ENCODE data around the gene NANS. TPM values are rescaled to one million over a fixed set of nuclear protein-coding genes. Genes with fewer than 3 reads are reported as not detected.
A peak's percentile ranks its signal among the peaks of the same experiment; 100 is the strongest.
"Not testable (repeated sequence)": the region's sequence is repeated elsewhere in the genome, so short reads cannot be mapped to it uniquely, and the experiment has no call there.

NANS gene
- total and polyA plus RNA-seq, 4 donors = 39.2 to 57.1 (median 44.0) TPM

- H3K27me3 ChIP-seq (ENCODE audit: control insufficient read depth in 1 of 2, insufficient read depth in 2 of 2, low read length in 1 of 2) = no peaks in the 10 kb centered on the region
- no peak overlapping the region for H3K27ac ChIP-seq (ENCODE audit: low read depth in 1 of 2, low read length in 2 of 2)
- no peak overlapping the region for H3K4me3 ChIP-seq (ENCODE audit: low read length in 2 of 2)
- H3K9me3 ChIP-seq (ENCODE audit: control insufficient read depth, low read length) = no peaks in the 10 kb centered on the region
- no peak for ATAC-seq (ENCODE audit: low FRiP score)
- WGBS, 2 donors = 62 to 63% methylated on average over 3 of the region's 3 CpGs
- intact Hi-C loops (cut with DNase I) = no loop called here
- H3K4me1 ChIP-seq (ENCODE audit: control insufficient read depth in 1 of 2, insufficient read depth in 2 of 2, low read length in 2 of 2) = no peaks in the 10 kb centered on the region
- no peaks in the 10 kb centered on the region for H3K36me3 ChIP-seq (ENCODE audit: control insufficient read depth in 1 of 2, insufficient read depth in 2 of 2, low read length in 1 of 2)
- no peak for DNase-seq
Measured at GRCh38 chr9:98121058-98121457, 64.5 kb downstream of the NANS start.

GRCh38 chr9:98124091-98124490, 67.6 kb downstream of the NANS start:
- DNase-seq = peak in 1 of 2 donors; percentile 36

GRCh38 chr9:98124637-98125426, 68.3 kb downstream of the NANS start:
- Histone ChIP-seq H3K4me1 (ENCODE audit: control insufficient read depth in 1 of 2, insufficient read depth in 2 of 2, low read length in 2 of 2) (no peaks in the 10 kb centered on the region), H3K36me3 (ENCODE audit: control insufficient read depth in 1 of 2, insufficient read depth in 2 of 2, low read length in 1 of 2) (no peaks in the 10 kb centered on the region), H3K27ac (ENCODE audit: low read depth in 1 of 2, low read length in 2 of 2) (no peak overlapping the region), H3K9me3 (ENCODE audit: control insufficient read depth, low read length) (no peaks in the 10 kb centered on the region), H3K27me3 (ENCODE audit: control insufficient read depth in 1 of 2, insufficient read depth in 2 of 2, low read length in 1 of 2) (no peaks in the 10 kb centered on the region), H3K4me3 (ENCODE audit: low read length in 2 of 2) (no peak overlapping the region)
- 92% methylated on average over 15 of the region's 15 CpGs for WGBS, 2 donors
- intact Hi-C loops (cut with DNase I) = no loop called here
- ATAC-seq (ENCODE audit: low FRiP score) (no peak), DNase-seq (peak in 1 of 2 donors; percentile 44)

More at GRCh38 chr9:98124091-98124490, 67.6 kb downstream of the NANS start:
- H3K9me3 ChIP-seq (ENCODE audit: control insufficient read depth, low read length); H3K4me1 ChIP-seq (ENCODE audit: control insufficient read depth in 1 of 2, insufficient read depth in 2 of 2, low read length in 2 of 2); ATAC-seq (ENCODE audit: low FRiP score); H3K36me3 ChIP-seq (ENCODE audit: control insufficient read depth in 1 of 2, insufficient read depth in 2 of 2, low read length in 1 of 2); H3K4me3 ChIP-seq (ENCODE audit: low read length in 2 of 2); H3K27ac ChIP-seq (ENCODE audit: low read depth in 1 of 2, low read length in 2 of 2); H3K27me3 ChIP-seq (ENCODE audit: control insufficient read depth in 1 of 2, insufficient read depth in 2 of 2, low read length in 1 of 2); intact Hi-C loops (cut with DNase I): not testable (repeated sequence)
- 95% methylated on average over 13 of the region's 13 CpGs for WGBS, 2 donors

- intact Hi-C loops (cut with DNase I) = no loop called here
- Histone ChIP-seq H3K9me3 (ENCODE audit: control insufficient read depth, low read length) (no peaks in the 10 kb centered on the region), H3K27me3 (ENCODE audit: control insufficient read depth in 1 of 2, insufficient read depth in 2 of 2, low read length in 1 of 2) (no peaks in the 10 kb centered on the region), H3K36me3 (ENCODE audit: control insufficient read depth in 1 of 2, insufficient read depth in 2 of 2, low read length in 1 of 2) (no peaks in the 10 kb centered on the region), H3K27ac (ENCODE audit: low read depth in 1 of 2, low read length in 2 of 2) (no peak overlapping the region), H3K4me1 (ENCODE audit: control insufficient read depth in 1 of 2, insufficient read depth in 2 of 2, low read length in 2 of 2) (no peaks in the 10 kb centered on the region), H3K4me3 (ENCODE audit: low read length in 2 of 2) (no peak overlapping the region)
- no peak for DNase-seq
- WGBS, 2 donors = 94% methylated on average over 8 of the region's 8 CpGs
- no peak for ATAC-seq (ENCODE audit: low FRiP score)
Measured at GRCh38 chr9:98127226-98127625, 70.7 kb downstream of the NANS start.

GRCh38 chr9:98128316-98128715, 71.8 kb downstream of the NANS start:
- DNase-seq (peak in 1 of 2 donors; percentile 62), ATAC-seq (ENCODE audit: low FRiP score) (no peak)
- WGBS, 2 donors = 94 to 95% methylated on average over 16 of the region's 16 CpGs
- Histone ChIP-seq H3K9me3 (ENCODE audit: control insufficient read depth, low read length) (no peaks in the 10 kb centered on the region), H3K27me3 (ENCODE audit: control insufficient read depth in 1 of 2, insufficient read depth in 2 of 2, low read length in 1 of 2) (no peaks in the 10 kb centered on the region), H3K27ac (ENCODE audit: low read depth in 1 of 2, low read length in 2 of 2) (no peak overlapping the region), H3K4me3 (ENCODE audit: low read length in 2 of 2) (no peak overlapping the region), H3K36me3 (ENCODE audit: control insufficient read depth in 1 of 2, insufficient read depth in 2 of 2, low read length in 1 of 2) (no peaks in the 10 kb centered on the region), H3K4me1 (ENCODE audit: control insufficient read depth in 1 of 2, insufficient read depth in 2 of 2, low read length in 2 of 2) (no peaks in the 10 kb centered on the region)
- intact Hi-C loops (cut with DNase I) = no loop called here

- H3K4me3 ChIP-seq (ENCODE audit: low read length in 2 of 2) = no peak overlapping the region
- ATAC-seq (ENCODE audit: low FRiP score) (peak; percentile 38), DNase-seq (no peak)
- H3K27ac ChIP-seq (ENCODE audit: low read depth in 1 of 2, low read length in 2 of 2) = no peak overlapping the region
- intact Hi-C loops (cut with DNase I) = no loop called here
- H3K9me3 ChIP-seq (ENCODE audit: control insufficient read depth, low read length) = no peaks in the 10 kb centered on the region
- WGBS, 2 donors = 90 to 93% methylated on average over 10 of the region's 10 CpGs
- H3K36me3 ChIP-seq (ENCODE audit: control insufficient read depth in 1 of 2, insufficient read depth in 2 of 2, low read length in 1 of 2) = no peaks in the 10 kb centered on the region
- H3K27me3 ChIP-seq (ENCODE audit: control insufficient read depth in 1 of 2, insufficient read depth in 2 of 2, low read length in 1 of 2) = no peaks in the 10 kb centered on the region
- H3K4me1 ChIP-seq (ENCODE audit: control insufficient read depth in 1 of 2, insufficient read depth in 2 of 2, low read length in 2 of 2) = no peaks in the 10 kb centered on the region
Measured at GRCh38 chr9:98129451-98129881, 72.9 kb downstream of the NANS start.

GRCh38 chr9:98130060-98130459, 73.5 kb downstream of the NANS start:
- DNase-seq; intact Hi-C loops (cut with DNase I); H3K27ac ChIP-seq (ENCODE audit: low read depth in 1 of 2, low read length in 2 of 2); H3K4me1 ChIP-seq (ENCODE audit: control insufficient read depth in 1 of 2, insufficient read depth in 2 of 2, low read length in 2 of 2); H3K36me3 ChIP-seq (ENCODE audit: control insufficient read depth in 1 of 2, insufficient read depth in 2 of 2, low read length in 1 of 2); H3K9me3 ChIP-seq (ENCODE audit: control insufficient read depth, low read length); ATAC-seq (ENCODE audit: low FRiP score); H3K27me3 ChIP-seq (ENCODE audit: control insufficient read depth in 1 of 2, insufficient read depth in 2 of 2, low read length in 1 of 2); H3K4me3 ChIP-seq (ENCODE audit: low read length in 2 of 2): not testable (repeated sequence)
- 94 to 96% methylated on average over 4 of the region's 4 CpGs for WGBS, 2 donors

GRCh38 chr9:98130576-98131228, 74.2 kb downstream of the NANS start:
- DNase-seq (no peak), ATAC-seq (ENCODE audit: low FRiP score) (no peak)
- H3K4me1 ChIP-seq (ENCODE audit: control insufficient read depth in 1 of 2, insufficient read depth in 2 of 2, low read length in 2 of 2) = no peaks in the 10 kb centered on the region
- no peak overlapping the region for H3K27ac ChIP-seq (ENCODE audit: low read depth in 1 of 2, low read length in 2 of 2)
- WGBS, 2 donors = 86 to 89% methylated on average over 13 of the region's 13 CpGs
- no peaks in the 10 kb centered on the region for H3K9me3 ChIP-seq (ENCODE audit: control insufficient read depth, low read length)
- intact Hi-C loops (cut with DNase I) = no loop called here
- no peaks in the 10 kb centered on the region for H3K36me3 ChIP-seq (ENCODE audit: control insufficient read depth in 1 of 2, insufficient read depth in 2 of 2, low read length in 1 of 2)
- no peak overlapping the region for H3K4me3 ChIP-seq (ENCODE audit: low read length in 2 of 2)
- H3K27me3 ChIP-seq (ENCODE audit: control insufficient read depth in 1 of 2, insufficient read depth in 2 of 2, low read length in 1 of 2) = no peaks in the 10 kb centered on the region

- no peaks in the 10 kb centered on the region for H3K9me3 ChIP-seq (ENCODE audit: control insufficient read depth, low read length)
- no peaks in the 10 kb centered on the region for H3K36me3 ChIP-seq (ENCODE audit: control insufficient read depth in 1 of 2, insufficient read depth in 2 of 2, low read length in 1 of 2)
- H3K4me3 ChIP-seq (ENCODE audit: low read length in 2 of 2) = no peak overlapping the region
- H3K27ac ChIP-seq (ENCODE audit: low read depth in 1 of 2, low read length in 2 of 2) = no peak overlapping the region
- ATAC-seq (ENCODE audit: low FRiP score) = no peak
- H3K4me1 ChIP-seq (ENCODE audit: control insufficient read depth in 1 of 2, insufficient read depth in 2 of 2, low read length in 2 of 2) = no peaks in the 10 kb centered on the region
- intact Hi-C loops (cut with DNase I) = no loop called here
- DNase-seq = no peak
- 80 to 81% methylated on average over 9 of the region's 9 CpGs for WGBS, 2 donors
- H3K27me3 ChIP-seq (ENCODE audit: control insufficient read depth in 1 of 2, insufficient read depth in 2 of 2, low read length in 1 of 2) = no peaks in the 10 kb centered on the region
Measured at GRCh38 chr9:98132158-98132557, 75.6 kb downstream of the NANS start.

All from aorta (tissue), 5 donors.